HFFc6 (cell line): ENCODE results near the gene ATP5PB. TPM values are rescaled to one million over a fixed set of nuclear protein-coding genes. Genes with fewer than 3 reads are reported as not detected.

Experiments
- DNase-seq: peaks from one replicate; pipeline ENCODE4 v3.0.0-alpha.2; 2018
- H3K27ac Mint-ChIP-seq: 2 replicates; pipeline ENCODE4 v1.8.0; 2020; ENCODE audit warnings: mild to moderate bottlenecking, mixed read lengths
- H3K27me3 Mint-ChIP-seq: 2 replicates; pipeline ENCODE4 v1.8.0; 2021; ENCODE audit warnings: mild to moderate bottlenecking, moderate library complexity, mixed read lengths; ENCODE audit not compliant: insufficient read depth
- H3K36me3 Mint-ChIP-seq: 2 replicates; pipeline ENCODE4 v1.8.0; 2021; ENCODE audit warnings: low read depth, mixed read lengths
- H3K4me1 Mint-ChIP-seq: 2 replicates; pipeline ENCODE4 v1.8.0; 2020; ENCODE audit warnings: low read depth, mixed read lengths
- H3K4me3 Mint-ChIP-seq: 2 replicates; pipeline ENCODE4 v1.8.0; 2020; ENCODE audit warnings: mild to moderate bottlenecking, moderate library complexity, mixed read lengths
- H3K9me3 Mint-ChIP-seq: 2 replicates; pipeline ENCODE4 v1.8.0; 2020; ENCODE audit warnings: mild to moderate bottlenecking, mixed read lengths
- CTCF ChIP-seq: fragments of 200-600 bp; sonication (generic); IDR thresholded peaks from 2 replicates; pipeline ENCODE4 v1.5.0; 2021; ENCODE audit warnings: antibody characterized with exemption, mild to moderate bottlenecking
- total RNA-seq, 6 experiments: library from RNA; stranded (reverse); fragmentation: NEBNext Ultra II Directional; extraction: Animal tissue kit (Norgen Biotek cat#: 25700); gene quantifications; 2 replicates in 1 of 6; 3 replicates in 5 of 6; pipeline ENCODE4 v1.2.3, GENCODE V29; 2021

Gene ATP5PB
- total RNA-seq, 6 experiments from 2014 or later = 253 to 293 (median 285) TPM

GRCh38 chr1:111476214-111476613, 26.9 kb downstream of the ATP5PB start:
- Mint-ChIP-seq H3K27me3 (no peaks in the 10 kb centered on the region), H3K36me3 (no peaks in the 10 kb centered on the region), H3K9me3 (no peaks in the 10 kb centered on the region), H3K27ac (no peak overlapping the region), H3K4me1 (peaks cover 15% of the 10 kb centered on the region), H3K4me3 (no peak overlapping the region)
- no peak for TF ChIP-seq CTCF
- no peak for DNase-seq

GRCh38 chr1:111476761-111477309, 27.6 kb downstream of the ATP5PB start:
- Mint-ChIP-seq H3K36me3 (no peaks in the 10 kb centered on the region), H3K4me3 (no peak overlapping the region), H3K9me3 (no peaks in the 10 kb centered on the region), H3K27me3 (no peaks in the 10 kb centered on the region), H3K27ac (no peak overlapping the region), H3K4me1 (peaks cover 20% of the 10 kb centered on the region)
- no peak for TF ChIP-seq CTCF
- no peak for DNase-seq

- Mint-ChIP-seq H3K36me3 (no peaks in the 10 kb centered on the region), H3K27ac (no peak overlapping the region), H3K4me3 (no peak overlapping the region), H3K9me3 (no peaks in the 10 kb centered on the region), H3K4me1 (peaks cover 37% of the 10 kb centered on the region), H3K27me3 (no peaks in the 10 kb centered on the region)
- DNase-seq = no peak
- TF ChIP-seq CTCF = no peak
Observed at GRCh38 chr1:111480674-111481073, 31.4 kb downstream of the ATP5PB start.

- peaks cover 33% of the 10 kb centered on the region for H3K4me1 Mint-ChIP-seq
- no peak overlapping the region for H3K27ac Mint-ChIP-seq
- DNase-seq = peak; percentile 62
- no peaks in the 10 kb centered on the region for H3K27me3 Mint-ChIP-seq
- no peaks in the 10 kb centered on the region for H3K36me3 Mint-ChIP-seq
- peak; percentile 77 for TF ChIP-seq CTCF
- no peak overlapping the region for H3K4me3 Mint-ChIP-seq
- no peaks in the 10 kb centered on the region for H3K9me3 Mint-ChIP-seq
Observed at GRCh38 chr1:111481387-111482221, 32.3 kb downstream of the ATP5PB start.

- Mint-ChIP-seq H3K4me3 (no peak overlapping the region), H3K9me3 (no peaks in the 10 kb centered on the region), H3K4me1 (peaks cover 33% of the 10 kb centered on the region), H3K27me3 (no peaks in the 10 kb centered on the region), H3K27ac (no peak overlapping the region), H3K36me3 (no peaks in the 10 kb centered on the region)
- no peak for TF ChIP-seq CTCF
- DNase-seq = peak; percentile 36
Observed at GRCh38 chr1:111483166-111483565, 33.9 kb downstream of the ATP5PB start.
